ENCODE measurements around the gene PCDH1.

The PCDH1 gene

DNA sequence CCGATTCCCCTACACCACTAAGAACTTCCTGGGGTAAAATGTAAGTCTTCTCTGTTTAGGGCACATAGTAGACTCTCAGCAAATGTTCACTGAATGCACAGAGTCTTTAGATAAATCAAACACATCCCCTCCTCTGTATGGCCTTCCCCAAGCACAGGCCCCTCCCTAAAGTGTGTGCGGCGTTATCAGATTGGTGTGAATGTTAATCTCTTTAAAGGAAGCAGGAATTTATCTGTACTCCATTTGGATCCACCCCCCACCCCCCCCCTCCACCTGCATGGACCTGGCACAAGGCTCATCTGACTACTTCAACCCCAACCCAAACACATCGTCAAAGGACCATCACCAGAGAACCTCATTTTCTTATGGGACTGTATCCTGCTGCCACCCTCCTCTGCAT lies 6.3 kb downstream of the PCDH1 start:
- TF ChIP-seq EZH2phosphoT487 (IDR thresholded peaks at IDR 0.05; ENCODE audit: low read depth) = no peak
- TF ChIP-seq, protein P1, sequence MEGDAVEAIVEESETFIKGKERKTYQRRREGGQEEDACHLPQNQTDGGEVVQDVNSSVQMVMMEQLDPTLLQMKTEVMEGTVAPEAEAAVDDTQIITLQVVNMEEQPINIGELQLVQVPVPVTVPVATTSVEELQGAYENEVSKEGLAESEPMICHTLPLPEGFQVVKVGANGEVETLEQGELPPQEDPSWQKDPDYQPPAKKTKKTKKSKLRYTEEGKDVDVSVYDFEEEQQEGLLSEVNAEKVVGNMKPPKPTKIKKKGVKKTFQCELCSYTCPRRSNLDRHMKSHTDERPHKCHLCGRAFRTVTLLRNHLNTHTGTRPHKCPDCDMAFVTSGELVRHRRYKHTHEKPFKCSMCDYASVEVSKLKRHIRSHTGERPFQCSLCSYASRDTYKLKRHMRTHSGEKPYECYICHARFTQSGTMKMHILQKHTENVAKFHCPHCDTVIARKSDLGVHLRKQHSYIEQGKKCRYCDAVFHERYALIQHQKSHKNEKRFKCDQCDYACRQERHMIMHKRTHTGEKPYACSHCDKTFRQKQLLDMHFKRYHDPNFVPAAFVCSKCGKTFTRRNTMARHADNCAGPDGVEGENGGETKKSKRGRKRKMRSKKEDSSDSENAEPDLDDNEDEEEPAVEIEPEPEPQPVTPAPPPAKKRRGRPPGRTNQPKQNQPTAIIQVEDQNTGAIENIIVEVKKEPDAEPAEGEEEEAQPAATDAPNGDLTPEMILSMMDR (IDR thresholded peaks at IDR 0.05; ENCODE audit: low read depth, low read length) = no peak
- Histone ChIP-seq H2AFZ (ENCODE audit: low read depth, low read length) (no peak overlapping the region), H3K36me3 (replicated peaks; ENCODE audit: low read depth, low read length) (no peaks in the 10 kb centered on the region), H3K4me2 (ENCODE audit: low read length) (no peak overlapping the region), H3K4me1 (ENCODE audit: low read length) (no peaks in the 10 kb centered on the region), H3K79me2 (ENCODE audit: low read length) (no peaks in the 10 kb centered on the region), H3K27ac (ENCODE audit: low read length) (no peak overlapping the region), H3K9me3 (ENCODE audit: insufficient read depth, low read length) (no peaks in the 10 kb centered on the region), H4K20me1 (ENCODE audit: insufficient read depth, low read length) (no peaks in the 10 kb centered on the region), H3K27me3 (ENCODE audit: low read depth, low read length) (peaks cover 37% of the 10 kb centered on the region), H3K4me3 (ENCODE audit: low read length) (no peak overlapping the region), H3K9ac (ENCODE audit: low read length) (no peak overlapping the region)

DNA sequence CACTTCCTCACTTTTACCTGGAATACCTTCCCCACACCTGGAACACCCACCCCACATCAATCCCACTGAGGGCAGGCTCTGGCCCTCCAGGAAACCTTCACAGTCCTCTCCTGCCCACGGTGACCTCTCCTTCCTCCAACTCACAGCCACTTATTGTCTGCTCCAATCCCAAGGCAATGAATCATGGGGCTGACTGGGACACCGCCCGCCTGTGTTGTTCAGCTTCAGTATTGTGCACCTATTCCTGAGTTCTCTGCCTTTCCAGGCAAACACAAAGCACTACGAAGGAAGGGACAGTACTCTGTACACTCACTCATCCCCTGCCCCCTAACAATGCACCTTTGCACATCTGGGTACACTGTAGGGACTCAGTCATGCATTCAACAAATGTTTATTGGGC lies 7.3 kb downstream of the PCDH1 start:
- H3K27me3 ChIP-seq (ENCODE audit: low read depth, low read length) = peaks cover 37% of the 10 kb centered on the region
- H3K27ac ChIP-seq (ENCODE audit: low read length) = no peak overlapping the region
- no peak for TF ChIP-seq EZH2phosphoT487 (IDR thresholded peaks at IDR 0.05; ENCODE audit: low read depth)
- TF ChIP-seq, protein P1 (IDR thresholded peaks at IDR 0.05; ENCODE audit: low read depth, low read length) = no peak
- H3K4me3 ChIP-seq (ENCODE audit: low read length) = no peak overlapping the region
- H3K36me3 ChIP-seq (replicated peaks; ENCODE audit: low read depth, low read length) = no peaks in the 10 kb centered on the region
- H3K79me2 ChIP-seq (ENCODE audit: low read length) = no peaks in the 10 kb centered on the region
- H3K9me3 ChIP-seq (ENCODE audit: insufficient read depth, low read length) = no peaks in the 10 kb centered on the region
- H3K4me2 ChIP-seq (ENCODE audit: low read length) = no peak overlapping the region
- H3K9ac ChIP-seq (ENCODE audit: low read length) = no peak overlapping the region
- H2AFZ ChIP-seq (ENCODE audit: low read depth, low read length) = no peak overlapping the region
- H3K4me1 ChIP-seq (ENCODE audit: low read length) = no peaks in the 10 kb centered on the region
- H4K20me1 ChIP-seq (ENCODE audit: insufficient read depth, low read length) = no peaks in the 10 kb centered on the region

DNA sequence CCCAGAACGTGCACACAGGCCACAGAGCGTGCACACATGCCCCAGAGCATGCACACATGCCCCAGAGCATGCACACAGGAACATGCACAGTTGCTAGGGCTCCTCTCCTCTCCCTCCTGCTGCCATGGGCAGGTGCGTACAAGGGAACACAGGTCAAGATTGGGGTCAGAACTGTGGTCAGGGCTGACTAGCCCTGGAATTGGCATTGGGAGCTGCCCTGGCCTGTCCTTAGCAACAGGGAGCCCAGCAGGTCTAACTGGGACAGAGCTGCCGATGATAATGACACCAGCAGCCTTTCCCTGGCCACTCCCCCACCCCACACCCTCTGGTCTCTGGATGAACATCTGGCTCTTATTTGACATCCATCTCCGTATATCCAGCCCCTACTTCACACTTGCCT lies 8.0 kb downstream of the PCDH1 start:
- Histone ChIP-seq H3K9ac (ENCODE audit: low read length) (no peak overlapping the region), H4K20me1 (ENCODE audit: insufficient read depth, low read length) (no peaks in the 10 kb centered on the region), H3K4me3 (ENCODE audit: low read length) (no peak overlapping the region), H3K27ac (ENCODE audit: low read length) (no peak overlapping the region), H3K4me2 (ENCODE audit: low read length) (no peak overlapping the region), H3K79me2 (ENCODE audit: low read length) (no peaks in the 10 kb centered on the region), H3K9me3 (ENCODE audit: insufficient read depth, low read length) (no peaks in the 10 kb centered on the region), H3K27me3 (ENCODE audit: low read depth, low read length) (peaks cover 37% of the 10 kb centered on the region), H3K36me3 (replicated peaks; ENCODE audit: low read depth, low read length) (no peaks in the 10 kb centered on the region), H2AFZ (ENCODE audit: low read depth, low read length) (no peak overlapping the region), H3K4me1 (ENCODE audit: low read length) (no peaks in the 10 kb centered on the region)
- TF ChIP-seq, protein P1 (IDR thresholded peaks at IDR 0.05; ENCODE audit: low read depth, low read length) = no peak
- TF ChIP-seq EZH2phosphoT487 (IDR thresholded peaks at IDR 0.05; ENCODE audit: low read depth) = no peak

DNA sequence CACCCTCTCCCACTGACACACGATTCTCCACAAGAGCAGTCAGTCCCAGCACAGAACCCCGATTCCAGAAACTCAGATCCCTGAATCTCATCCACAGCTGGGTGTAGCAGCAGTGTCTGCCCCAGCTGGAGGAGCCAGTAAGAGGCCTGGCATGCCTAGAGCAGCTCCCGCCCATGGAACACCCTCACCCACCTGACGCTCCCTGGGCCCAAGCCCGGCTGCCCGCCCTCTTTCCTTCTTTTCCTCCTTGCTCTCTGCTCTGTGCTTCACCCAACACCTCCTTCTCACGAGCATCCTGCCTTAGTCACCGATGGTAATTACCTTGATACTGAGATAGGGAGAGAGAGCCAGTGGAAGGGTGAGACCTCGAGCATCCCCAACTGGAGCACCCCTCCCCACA lies 8.7 kb downstream of the PCDH1 start:
- H3K79me2 ChIP-seq (ENCODE audit: low read length) = no peaks in the 10 kb centered on the region

More for the DNA sequence above, 8.7 kb downstream of the PCDH1 start:
- Histone ChIP-seq H3K9me3 (ENCODE audit: insufficient read depth, low read length) (no peaks in the 10 kb centered on the region), H3K27me3 (ENCODE audit: low read depth, low read length) (peaks cover 37% of the 10 kb centered on the region), H3K4me1 (ENCODE audit: low read length) (no peaks in the 10 kb centered on the region), H4K20me1 (ENCODE audit: insufficient read depth, low read length) (no peaks in the 10 kb centered on the region), H3K9ac (ENCODE audit: low read length) (no peak overlapping the region), H2AFZ (ENCODE audit: low read depth, low read length) (no peak overlapping the region), H3K4me3 (ENCODE audit: low read length) (no peak overlapping the region), H3K4me2 (ENCODE audit: low read length) (no peak overlapping the region), H3K36me3 (replicated peaks; ENCODE audit: low read depth, low read length) (no peaks in the 10 kb centered on the region), H3K27ac (ENCODE audit: low read length) (no peak overlapping the region)
- TF ChIP-seq EZH2phosphoT487 (IDR thresholded peaks at IDR 0.05; ENCODE audit: low read depth) = no peak
- TF ChIP-seq, protein P1 (IDR thresholded peaks at IDR 0.05; ENCODE audit: low read depth, low read length) = no peak

Measured in OCI-LY3 (cell line).